KOPT-K1 (cell line): ENCODE measurements around the gene GOSR2.
"Not testable (repeated sequence)": the region's sequence is repeated elsewhere in the genome, so short reads cannot be mapped to it uniquely, and the experiment has no call there.

ENCODE experiments used
- H3K27ac ChIP-seq: fragments of 200-600 bp; sonication (generic); 2 replicates; pipeline ENCODE4 v1.5.1; 2016; ENCODE audit warnings: antibody characterized with exemption, mild to moderate bottlenecking, low read depth, low read length; ENCODE audit not compliant: poor library complexity, severe bottlenecking
- H3K36me3 ChIP-seq: fragments of 200-600 bp; sonication (generic); 2 replicates; pipeline ENCODE4 v1.5.1; 2017; ENCODE audit warnings: antibody characterized with exemption, mild to moderate bottlenecking, low read length, moderate library complexity; ENCODE audit not compliant: insufficient read depth
- H3K9me3 ChIP-seq: fragments of 200-600 bp; sonication (generic); 2 replicates; pipeline ENCODE4 v1.5.1; 2017; ENCODE audit warnings: antibody characterized with exemption, low read length, mild to moderate bottlenecking; ENCODE audit not compliant: insufficient read depth, poor library complexity, severe bottlenecking

Gene GOSR2

GRCh38 chr17:46977750-46978488 is 55.0 kb downstream of the GOSR2 start:
- Histone ChIP-seq H3K27ac (no peak overlapping the region), H3K36me3 (no peaks in the 10 kb centered on the region), H3K9me3 (no peaks in the 10 kb centered on the region)

- Histone ChIP-seq H3K27ac (no peak overlapping the region), H3K36me3 (no peaks in the 10 kb centered on the region), H3K9me3 (no peaks in the 10 kb centered on the region)
Observed at GRCh38 chr17:46978489-46979146, 55.7 kb downstream of the GOSR2 start.

GRCh38 chr17:46979147-46979863 is 56.3 kb downstream of the GOSR2 start, which contains the start of gene RPRML:
RPRML (minus strand) TSS chr17:46979253; CDS start chr17:46979007, 246 bp downstream.
- H3K27ac ChIP-seq, result no peak within 1 kb of the TSS
- no peaks in the 10 kb centered on the region for H3K9me3 ChIP-seq
- no peaks in the 10 kb centered on the region for H3K36me3 ChIP-seq

- Histone ChIP-seq H3K27ac (no peak overlapping the region), H3K9me3 (no peaks in the 10 kb centered on the region), H3K36me3 (no peaks in the 10 kb centered on the region)
Observed at GRCh38 chr17:46982577-46982976, 59.6 kb downstream of the GOSR2 start.

- Histone ChIP-seq H3K27ac (no peak overlapping the region), H3K9me3 (no peaks in the 10 kb centered on the region), H3K36me3 (no peaks in the 10 kb centered on the region)
Observed at GRCh38 chr17:46983782-46984181, 60.8 kb downstream of the GOSR2 start.

- H3K27ac ChIP-seq, result no peak overlapping the region
- H3K36me3 ChIP-seq, result no peaks in the 10 kb centered on the region
- H3K9me3 ChIP-seq, result no peaks in the 10 kb centered on the region
Observed at GRCh38 chr17:46984341-46984740, 61.4 kb downstream of the GOSR2 start.

- H3K27ac ChIP-seq, result no peak overlapping the region
- H3K36me3 ChIP-seq, result no peaks in the 10 kb centered on the region
Observed at GRCh38 chr17:46984892-46985291, 61.9 kb downstream of the GOSR2 start.

GRCh38 chr17:46986366-46986765 is 63.4 kb downstream of the GOSR2 start:
- Histone ChIP-seq H3K27ac (no peak overlapping the region), H3K36me3 (no peaks in the 10 kb centered on the region), H3K9me3 (no peaks in the 10 kb centered on the region)

More at GRCh38 chr17:46984892-46985291, 61.9 kb downstream of the GOSR2 start:
- no peaks in the 10 kb centered on the region for H3K9me3 ChIP-seq

GRCh38 chr17:46987927-46988326 is 65.0 kb downstream of the GOSR2 start:
- not testable (repeated sequence) for H3K27ac ChIP-seq, H3K36me3 ChIP-seq, H3K9me3 ChIP-seq

GRCh38 chr17:46989637-46990431 is 66.9 kb downstream of the GOSR2 start:
- Histone ChIP-seq H3K27ac (no peak overlapping the region), H3K9me3 (no peaks in the 10 kb centered on the region), H3K36me3 (no peaks in the 10 kb centered on the region)

- Histone ChIP-seq H3K9me3 (no peaks in the 10 kb centered on the region), H3K36me3 (no peaks in the 10 kb centered on the region), H3K27ac (no peak overlapping the region)
Observed at GRCh38 chr17:46991617-46992016, 68.7 kb downstream of the GOSR2 start.
